NCI-H446 (cell line): ENCODE results near the gene PROZ.

Source experiments
- DNase-seq, 2 experiments: peaks; one replicate each; lab custom pipeline; 2025; lab: John Stamatoyannopoulos, UW

PROZ gene

DNA sequence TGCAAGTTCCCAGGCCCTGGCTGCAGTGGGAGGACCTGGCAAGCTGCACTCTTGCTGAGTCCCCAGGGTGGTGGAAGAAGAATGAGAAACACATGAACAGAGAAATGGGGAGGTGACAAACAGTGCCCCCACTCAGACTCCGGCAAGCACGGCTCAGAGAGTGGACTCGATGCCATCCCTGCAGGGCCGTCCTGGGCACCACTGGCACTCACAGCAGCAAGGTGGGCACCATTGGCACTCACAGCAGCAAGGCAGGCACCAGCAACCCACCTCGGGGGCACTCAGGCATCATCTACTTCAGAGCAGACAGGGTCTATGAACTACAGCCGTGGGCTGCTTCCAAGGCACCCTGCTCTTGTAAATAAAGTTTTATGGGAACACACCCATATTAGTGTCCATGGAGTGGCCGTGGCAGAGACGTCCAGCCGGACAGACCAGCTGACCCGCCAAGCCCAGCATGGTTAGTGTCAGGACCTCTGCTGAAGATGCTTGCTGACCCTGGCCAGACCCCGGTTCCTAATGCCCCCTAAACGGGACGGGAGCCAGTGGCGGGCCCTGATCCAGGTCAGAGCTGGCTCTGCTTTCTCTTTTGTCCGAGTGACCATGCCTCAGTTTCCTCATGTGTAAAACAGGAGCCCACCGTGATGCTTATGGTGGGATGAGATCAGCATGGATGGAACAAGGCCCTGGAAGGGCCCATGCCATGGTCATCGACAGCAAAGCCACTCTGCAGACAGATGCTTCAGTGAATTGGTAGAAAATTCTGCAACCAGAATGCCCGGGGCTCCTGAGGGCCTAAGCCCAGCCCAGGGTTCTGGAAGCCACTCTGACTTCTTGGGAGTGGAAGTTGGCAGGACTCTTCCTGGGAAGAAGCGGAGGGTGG is 37.9 kb upstream of the PROZ start:
- no peak for DNase-seq

DNA sequence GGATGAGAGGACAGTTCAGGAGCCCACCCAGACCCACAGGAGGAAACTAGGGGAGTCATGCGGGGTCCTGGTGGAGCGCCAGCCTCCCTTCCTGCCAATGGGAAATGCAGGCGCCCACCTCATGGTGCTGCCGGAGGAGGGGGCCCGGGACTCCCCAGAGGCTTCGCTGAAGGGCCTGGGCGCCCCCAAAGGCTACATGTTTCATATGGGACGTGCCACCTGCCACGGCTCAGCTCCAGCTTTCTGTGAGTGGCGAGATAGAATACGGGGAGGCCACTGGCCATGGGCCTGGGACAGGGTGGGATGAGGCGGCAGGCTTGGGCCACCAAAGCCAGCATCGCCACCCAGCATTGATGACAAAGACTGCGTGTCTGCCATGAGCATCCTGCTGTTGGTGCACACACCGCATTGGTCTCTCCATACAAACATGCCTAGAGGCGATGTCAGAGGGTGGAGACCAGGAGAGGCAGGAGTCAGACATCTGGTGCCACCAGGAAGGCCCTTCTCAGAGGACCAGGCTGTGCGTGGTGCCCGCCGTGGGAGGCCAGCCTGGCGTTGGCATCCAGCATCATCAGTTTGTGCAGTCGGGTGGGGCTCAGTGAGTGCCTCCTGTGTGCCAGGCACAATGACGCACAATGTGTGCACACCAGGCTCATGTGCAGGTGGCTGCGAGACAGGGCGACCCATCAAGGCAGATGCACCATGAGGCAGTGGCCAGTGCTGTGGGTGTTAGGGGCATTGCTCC is 37.1 kb upstream of the PROZ start:
- DNase-seq: no peak

DNA sequence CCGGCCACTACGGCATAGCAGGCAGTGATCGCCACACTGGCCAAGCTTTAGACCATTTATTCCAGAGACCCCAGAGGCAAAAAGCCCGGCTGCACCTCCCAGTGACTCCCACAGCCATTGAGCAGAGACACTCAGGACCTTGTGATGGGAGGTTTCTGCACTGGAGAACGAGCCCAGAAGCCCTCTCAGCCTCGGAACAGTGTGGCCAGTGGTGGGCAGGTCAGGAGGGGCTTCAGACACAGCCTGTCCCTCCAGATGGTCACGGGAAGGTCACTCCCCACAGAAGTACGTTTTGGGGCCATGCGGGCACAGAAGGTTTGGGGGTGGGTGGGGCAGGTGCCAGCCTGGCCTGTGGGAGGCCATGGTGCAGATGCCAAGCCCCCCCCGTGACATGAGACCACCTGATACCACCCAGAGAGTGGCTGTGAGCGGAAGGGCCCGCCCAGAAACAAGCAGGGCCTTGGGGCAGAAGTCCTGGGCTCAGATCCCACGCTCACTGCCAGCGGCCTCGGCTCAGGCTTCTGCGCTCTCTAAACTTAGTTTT is 36.4 kb upstream of the PROZ start:
- DNase-seq: no peak

DNA sequence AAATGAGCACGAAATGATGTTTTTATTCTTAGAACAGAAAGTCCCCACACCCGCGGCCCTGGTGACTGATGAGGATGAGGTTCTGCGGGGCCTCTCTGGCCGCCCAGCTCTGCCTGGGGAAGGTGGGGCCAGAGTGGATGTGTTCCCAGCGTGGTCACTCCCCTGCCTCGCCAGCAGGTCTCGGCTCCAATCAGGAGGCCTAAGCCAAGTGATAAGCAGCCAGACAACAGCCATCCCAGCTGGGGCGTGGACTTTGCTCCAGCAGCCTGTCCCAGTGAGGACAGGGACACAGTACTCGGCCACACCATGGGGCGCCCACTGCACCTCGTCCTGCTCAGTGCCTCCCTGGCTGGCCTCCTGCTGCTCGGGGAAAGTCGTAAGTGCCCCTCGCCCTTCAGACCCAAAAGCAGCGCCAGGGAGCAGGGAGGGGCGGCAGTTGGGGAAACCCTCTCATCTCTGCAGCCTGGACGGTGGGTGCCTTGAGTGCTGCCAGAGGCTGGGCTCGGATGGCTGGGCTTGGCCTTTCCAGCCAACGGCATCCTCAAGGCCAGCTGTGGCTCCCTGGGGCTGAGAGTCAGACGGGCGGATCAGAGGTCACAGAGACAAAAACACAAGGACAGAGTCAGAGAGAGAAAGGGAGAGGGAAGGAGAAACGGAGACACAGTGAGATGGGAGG is 35.8 kb upstream of the PROZ start, which contains the start of gene F10:
Gene F10, plus strand, starts transcription at position 250 of the 676 bp plus-strand sequence. Its CDS starts 57 bp downstream, at position 307.
- no peak for DNase-seq

DNA sequence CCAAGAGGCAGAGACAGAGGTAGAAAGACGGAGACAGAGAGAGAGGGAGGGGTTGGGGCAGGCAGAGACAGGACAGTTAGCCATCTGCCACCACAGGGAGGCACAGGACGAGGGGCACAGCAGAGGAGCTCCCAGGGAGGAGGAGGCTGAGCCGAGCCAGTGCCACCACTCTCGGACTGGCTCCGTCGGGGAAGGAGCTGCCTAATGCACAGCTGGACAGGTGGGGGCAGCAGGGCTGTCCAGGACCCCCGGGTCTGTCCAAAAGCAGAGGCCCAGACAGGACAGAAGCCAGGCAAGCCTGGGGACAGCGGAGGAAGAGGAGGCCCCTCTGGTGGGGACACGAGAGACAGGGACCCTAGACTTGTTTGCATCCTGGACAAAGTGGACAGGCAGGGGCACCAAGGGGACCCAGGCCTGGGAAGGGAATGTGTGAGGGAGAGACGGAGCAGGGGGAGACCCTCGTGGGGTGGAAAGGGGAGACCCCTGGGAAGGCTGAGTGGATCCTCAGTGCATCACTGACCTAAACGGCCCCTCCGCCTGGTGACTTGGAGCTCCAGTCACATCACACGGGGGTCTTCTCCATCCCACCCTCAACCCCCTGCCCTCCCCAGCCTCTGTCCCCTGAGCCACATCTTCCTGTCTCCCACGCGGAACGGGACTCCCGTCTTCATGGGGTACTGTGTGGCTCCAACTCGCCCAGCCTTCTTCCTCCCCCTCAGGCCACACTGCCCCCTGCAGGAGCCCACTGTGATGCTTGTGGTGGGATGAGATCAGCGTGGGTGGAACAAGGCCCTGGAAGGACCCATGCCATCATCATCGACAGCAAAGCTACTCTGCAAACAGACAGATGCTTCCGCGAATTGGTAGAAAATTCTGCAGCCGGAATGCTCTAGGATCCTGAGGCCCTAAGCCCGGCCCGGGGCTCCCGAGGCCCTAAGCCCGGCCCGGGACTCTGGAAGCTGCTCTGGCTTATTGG is 34.9 kb upstream of the PROZ start:
- DNase-seq: no peak

DNA sequence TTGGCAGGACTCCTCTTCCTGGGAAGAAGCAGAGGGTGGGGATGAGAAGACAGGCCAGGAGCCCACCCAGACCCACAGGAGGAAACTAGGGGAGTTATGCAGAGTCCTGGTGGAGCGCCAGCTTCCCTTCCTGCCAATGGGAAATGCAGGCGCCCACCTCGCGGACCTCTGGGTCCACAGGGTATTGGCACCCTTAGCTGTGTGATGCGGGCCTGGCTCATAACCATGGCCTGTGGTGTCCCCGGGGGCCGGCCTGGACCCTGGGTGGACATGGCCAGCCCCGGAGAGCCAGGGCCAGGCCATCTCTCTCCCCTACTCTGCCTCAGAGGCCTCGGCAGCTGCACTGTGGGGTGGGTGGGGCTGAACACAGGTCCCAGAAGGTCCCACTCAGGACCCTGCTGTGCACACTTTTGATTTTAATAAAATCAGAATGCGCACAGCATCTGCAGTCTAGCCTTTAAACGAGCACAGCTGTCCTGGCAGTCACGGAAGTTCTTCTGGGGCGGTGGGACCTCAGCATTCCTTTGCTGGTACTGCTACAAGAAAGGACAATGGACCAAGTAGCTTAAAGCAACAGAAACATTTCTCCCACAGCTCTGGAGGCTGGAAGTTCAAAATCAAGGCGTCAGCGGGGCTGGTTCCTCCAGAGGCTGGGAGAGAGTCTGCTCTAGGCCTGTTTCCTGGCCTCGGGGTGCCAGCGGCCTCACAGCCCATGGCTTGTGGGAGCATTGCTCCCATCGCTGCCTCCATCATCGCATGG is 34.1 kb upstream of the PROZ start:
- no peak for DNase-seq

DNA sequence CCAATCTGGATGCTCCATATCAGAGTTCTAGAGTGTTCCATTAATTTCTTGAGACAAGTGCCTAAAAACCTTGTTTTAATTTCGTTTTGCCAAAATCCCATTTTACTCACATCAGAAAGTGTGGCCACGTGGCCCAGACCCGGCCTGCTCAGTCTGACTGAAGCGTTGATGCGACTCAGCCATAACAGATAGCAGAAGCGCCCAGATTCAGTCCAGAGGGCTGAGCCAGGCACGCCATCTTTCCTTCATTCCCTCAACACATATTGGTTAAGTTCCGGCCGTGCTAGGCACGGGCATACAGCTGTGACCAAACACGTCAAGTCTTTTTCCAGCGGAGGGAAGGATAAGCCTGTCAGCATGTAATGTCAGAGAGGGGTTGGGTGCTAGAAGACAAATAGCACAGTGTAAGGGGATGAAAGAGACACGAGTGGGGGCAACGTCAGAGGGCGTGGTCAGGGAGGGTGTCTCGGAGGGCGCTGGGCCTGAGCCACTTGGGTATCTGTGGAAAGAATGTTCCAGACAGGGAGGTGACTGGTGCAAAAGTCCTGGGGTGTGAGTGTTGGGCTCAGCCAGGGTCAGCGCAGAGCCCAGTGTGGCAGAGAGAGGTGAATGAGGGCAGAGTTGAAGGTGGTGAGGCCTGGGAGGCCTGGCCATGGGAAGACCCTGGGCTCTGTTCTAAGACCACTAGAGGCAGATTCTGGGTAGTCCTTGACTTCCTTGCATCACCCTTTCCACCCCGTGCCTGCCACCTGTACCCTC is 32.8 kb upstream of the PROZ start:
- DNase-seq: no peak

DNA sequence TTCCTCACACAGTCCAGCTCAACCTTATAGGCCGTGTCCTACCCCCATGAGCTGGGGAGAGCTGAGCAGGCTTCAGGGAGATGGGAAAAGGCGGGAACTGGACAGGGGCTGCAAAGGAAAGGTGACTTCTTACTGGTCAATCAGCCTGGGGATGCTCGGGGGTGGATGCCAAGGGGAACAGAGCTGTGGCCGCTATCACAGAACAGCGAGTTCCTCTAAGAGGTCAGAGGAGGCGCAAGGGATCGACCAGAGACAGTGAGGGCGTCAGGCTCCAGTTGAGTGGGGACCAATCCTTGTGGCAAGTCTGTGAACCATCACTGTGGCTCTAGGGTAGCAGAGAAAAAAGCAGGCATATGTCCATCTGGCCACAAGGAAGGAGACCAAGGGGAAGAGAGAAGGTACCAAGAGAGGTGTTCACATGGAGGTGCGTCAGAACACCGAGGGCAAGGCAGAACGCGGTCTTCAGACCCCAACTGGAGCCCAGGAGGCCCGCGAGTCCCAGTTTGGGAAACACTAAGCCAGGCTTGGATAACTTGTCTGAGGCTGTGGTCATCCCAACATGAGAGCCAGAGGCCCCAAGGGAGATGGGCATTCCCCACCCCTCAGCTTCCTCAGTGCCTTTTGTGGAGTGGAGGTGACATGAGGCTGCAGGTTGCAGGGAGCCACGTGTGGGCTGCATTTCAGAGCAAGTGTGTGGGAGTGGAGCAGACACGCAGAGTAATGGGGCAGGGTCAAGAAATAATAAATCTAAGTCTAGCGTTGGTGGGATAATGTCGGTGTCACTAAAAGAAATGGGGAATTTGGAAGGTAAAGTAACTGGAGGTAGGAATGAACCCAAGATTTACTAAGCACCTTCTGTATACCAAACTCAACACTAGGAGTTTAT is 31.9 kb upstream of the PROZ start:
- no peak for DNase-seq

DNA sequence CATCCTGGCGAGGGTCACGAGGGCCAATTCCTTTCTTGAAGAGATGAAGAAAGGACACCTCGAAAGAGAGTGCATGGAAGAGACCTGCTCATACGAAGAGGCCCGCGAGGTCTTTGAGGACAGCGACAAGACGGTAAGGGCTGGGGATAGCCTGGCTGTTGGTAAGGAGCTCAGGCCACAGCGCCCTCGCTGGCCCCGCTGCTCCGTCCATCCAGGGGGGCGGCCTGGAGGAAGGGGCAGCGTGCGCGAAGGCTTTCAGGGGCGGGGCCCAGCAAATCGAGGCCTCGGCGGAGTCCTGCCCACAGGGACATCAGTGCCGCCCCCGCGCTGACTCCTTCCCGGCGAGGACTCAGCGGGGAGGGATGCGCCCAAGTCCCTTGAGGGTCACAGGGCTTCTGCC is 29.0 kb upstream of the PROZ start:
- no peak for DNase-seq

DNA sequence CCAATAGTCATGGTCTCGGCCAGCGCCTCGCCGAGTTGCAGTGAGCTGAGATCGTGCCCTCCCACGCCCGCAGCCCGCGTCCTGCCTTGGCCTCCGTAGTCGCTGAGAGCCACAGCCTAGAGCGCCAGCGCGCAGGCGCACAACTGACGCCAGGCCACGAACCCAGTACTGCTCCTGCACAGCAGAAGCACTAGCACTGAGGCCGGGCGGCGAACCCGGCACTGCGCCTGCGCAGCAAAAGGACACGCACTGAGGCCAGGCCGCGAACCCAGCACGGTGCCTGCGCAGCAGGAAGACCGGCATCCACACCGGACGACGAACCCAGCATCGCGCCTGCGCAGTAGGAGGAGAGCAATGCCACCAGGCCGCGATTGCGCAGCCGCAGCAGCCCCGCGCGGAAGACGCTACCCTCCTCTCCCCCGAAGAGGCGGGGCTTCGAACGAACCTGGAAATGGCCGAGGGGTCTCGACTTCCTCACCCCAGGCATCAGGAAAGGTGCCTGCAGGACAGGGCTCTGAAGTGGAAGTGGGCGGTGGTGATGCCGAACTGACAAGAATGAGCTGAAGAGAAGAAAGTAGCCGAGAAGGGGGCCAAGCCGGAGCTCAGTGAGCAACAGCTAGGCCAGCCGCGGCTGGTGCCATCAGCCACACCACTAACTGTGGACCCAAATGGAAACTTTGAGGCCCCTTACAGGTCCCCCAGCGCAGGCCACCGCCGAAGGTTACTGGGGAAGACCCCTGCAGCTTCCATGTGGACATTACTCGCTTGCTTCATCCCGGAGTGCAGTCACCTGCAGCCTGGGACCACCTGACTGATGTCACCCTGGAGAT is 28.3 kb upstream of the PROZ start:
- no peak for DNase-seq

DNA sequence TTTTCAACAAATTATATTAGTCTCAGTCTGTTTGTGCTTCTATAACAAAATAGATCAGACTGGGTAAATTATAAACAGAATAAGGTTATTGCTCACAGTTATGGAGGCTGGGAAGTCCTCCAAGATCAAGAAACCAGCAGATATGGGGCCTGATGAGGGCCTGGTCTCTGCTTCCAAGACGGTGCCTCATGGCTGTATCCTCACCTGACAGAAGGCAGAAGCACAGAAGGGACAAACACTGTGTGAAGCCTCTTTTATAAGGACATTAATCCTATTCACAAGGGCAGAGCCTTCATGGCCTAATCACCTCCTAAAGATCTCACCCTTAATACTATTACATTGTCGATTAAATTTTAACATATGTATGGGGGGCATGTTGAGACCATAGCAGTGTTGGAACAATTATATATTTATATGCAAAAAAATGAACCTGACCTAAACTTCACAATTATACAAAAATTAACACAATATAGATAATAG is 23.1 kb upstream of the PROZ start:
- no peak for DNase-seq

DNA sequence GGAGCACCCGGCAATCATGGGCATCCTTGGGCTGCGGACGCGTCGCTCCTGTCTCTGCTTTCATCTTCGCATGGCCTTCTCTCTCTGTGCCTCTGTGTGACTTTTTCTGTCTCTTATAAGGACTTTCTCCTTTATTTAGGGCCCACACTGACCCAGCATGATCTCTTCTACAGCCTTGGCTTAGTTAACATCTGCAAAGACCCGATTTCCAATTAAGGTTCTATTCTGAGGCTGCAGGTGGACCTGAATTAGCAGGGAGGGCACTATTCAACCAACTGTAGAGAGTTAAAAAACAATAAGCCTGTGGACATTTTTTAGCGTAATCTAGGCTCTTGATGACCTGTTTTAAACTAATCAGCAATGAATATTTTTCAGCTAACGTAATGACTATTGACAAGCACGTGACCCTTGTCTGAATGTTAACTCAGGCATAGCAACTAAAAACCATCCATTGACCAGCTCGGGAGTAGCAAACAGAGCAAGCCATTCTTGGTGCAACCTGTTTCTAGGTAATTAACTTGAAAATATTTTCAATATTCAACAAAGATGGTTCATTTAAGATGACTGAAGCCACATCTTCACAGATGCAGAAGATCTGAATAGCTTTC is 20.7 kb upstream of the PROZ start:
- DNase-seq: no peak

DNA sequence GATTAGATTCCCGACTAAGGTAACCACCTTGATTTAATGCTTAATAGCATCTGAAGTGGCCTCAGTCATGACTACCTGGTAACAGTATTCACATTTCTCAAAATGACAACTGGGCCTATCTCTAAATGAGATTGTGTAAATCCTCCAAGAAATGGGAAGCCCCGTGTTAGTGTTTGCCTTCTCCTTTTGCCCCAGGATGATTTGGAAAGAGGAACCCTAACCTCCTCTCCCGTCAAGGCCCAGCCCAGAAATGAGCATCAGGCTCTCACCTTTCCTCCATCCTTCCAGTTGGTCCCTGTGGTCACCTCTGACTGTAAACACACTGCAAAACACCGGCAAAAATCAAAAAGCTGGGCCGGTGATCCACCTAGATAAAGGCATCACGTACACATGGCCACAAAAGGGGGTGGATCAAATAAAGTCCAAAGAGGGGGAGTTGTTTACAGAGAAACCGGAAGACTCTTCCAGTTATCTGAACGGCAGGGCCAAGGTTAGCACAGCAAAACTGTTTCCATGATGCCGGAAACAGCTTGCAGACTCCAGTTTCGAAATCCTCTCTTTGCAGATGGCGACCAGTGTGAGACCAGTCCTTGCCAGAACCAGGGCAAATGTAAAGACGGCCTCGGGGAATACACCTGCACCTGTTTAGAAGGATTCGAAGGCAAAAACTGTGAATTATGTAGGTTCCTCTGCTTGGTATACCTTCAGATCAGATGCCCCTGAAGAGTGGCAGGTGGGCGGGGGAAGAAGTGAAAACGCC is 19.5 kb upstream of the PROZ start:
- DNase-seq: no peak

DNA sequence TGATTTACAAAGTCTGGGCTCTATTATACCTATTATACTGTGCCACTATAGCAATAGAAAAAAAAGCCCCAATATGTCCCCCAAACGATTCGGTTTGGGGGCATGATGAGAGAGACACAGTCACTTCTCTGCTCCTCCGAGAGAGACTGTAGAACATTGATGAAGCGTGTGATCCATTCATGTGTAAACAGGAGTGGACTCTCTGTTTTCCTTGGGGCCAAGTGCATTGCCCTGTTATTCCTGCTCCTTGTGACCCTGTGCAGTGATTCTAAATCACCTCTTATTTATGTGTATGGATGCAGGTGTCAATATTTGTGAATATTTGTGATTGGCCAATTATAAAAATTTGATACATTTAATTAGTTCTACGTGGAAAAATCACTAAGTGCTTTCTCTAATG is 18.9 kb upstream of the PROZ start:
- no peak for DNase-seq

DNA sequence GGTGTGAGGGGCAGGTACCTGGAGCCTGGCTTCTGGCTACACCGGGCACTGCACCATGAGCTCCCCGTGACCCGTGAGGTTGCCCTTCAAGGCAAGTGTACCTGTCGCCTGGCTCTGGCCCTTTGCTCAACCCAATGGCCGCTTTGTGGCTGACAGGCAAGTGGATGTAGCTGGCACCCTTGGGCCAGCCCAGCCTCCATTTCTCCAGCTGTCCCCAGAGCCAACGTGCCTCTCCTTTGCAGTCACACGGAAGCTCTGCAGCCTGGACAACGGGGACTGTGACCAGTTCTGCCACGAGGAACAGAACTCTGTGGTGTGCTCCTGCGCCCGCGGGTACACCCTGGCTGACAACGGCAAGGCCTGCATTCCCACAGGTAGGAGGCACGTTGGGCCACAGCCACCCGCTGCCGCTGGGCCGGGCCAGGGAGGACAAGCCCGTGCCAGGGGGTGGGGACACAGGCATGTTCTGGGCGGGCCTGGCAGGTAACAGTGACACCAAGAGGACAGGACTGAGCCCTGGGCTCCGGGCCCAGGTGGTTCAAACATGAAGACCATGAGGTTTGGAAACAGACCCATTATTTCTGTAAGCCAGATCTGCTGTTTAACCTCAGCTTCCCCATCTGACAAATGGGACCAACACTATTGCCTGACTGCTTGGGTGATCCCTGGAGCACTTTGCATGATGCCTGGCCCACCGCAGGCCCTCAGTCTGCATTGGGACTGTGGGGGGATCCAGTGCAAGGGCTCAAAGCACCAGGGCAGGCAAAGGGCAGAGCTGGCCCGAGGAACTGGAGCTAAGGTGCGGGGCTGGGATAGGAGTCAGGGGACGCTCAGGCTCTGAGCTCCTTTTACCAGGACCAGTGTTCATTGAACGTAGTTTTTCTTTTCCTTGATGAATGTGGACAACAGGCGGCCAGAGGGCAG is 17.5 kb upstream of the PROZ start:
- DNase-seq: no peak
